ENCODE data around the gene ELK4. TPM values are rescaled to one million over a fixed set of nuclear protein-coding genes. Genes with fewer than 3 reads are reported as not detected.

ELK4 gene
- polyA plus RNA-seq, 1 of the 3 experiments (the other 2 are of a cell fraction) = 2.6 TPM

- peak; percentile 94 for DNase-seq
- no peaks in the 10 kb centered on the region for H4K20me1 ChIP-seq (ENCODE audit: insufficient read depth)
- H3K9ac ChIP-seq = peak within 1 kb of the TSS; percentile 72
- WGBS (ENCODE audit: low lambda C conversion rate) = 3% methylated on average over 21 of the region's 86 CpGs
- peak within 1 kb of the TSS in 1 of 2 experiments; percentile 56; a peak in 2 of 4 replicates for H3K27ac ChIP-seq (ENCODE audit: low read depth in 2 of 2, low read length in 1 of 2)
- no peaks in the 10 kb centered on the region for H3K9me2 ChIP-seq
- H3K36me3 ChIP-seq (replicated peaks in 1 of 2; ENCODE audit: control insufficient read depth in 1 of 2, insufficient read depth in 2 of 2, low read length in 1 of 2) = no peaks in the 10 kb centered on the region
- CTCF ChIA-PET = interaction anchor here (1.1 to 18.5 kb wide), 11 partner anchors 9 to 297 kb away, joined by 3 to 214 read pairs (median 6); partner anchors contain the start of gene ELK4
- peaks cover 34% of the 10 kb centered on the region for H3K79me2 ChIP-seq (ENCODE audit: insufficient read depth)
- peak within 1 kb of the TSS; percentile 70 to 78 for H3K4me3 ChIP-seq (ENCODE audit: low read depth in 2 of 2, low read length in 1 of 2)
- POLR2A ChIA-PET = interaction anchor here (1.0 kb wide), 1 partner anchor 69 kb away, joined by 3 read pairs; no protein-coding TSS in a partner anchor
- H3K27me3 ChIP-seq (ENCODE audit: insufficient read depth) = no peaks in the 10 kb centered on the region
- peaks cover 8 to 12% of the 10 kb centered on the region in 2 experiments; a peak in 1 of 4 replicates for H3K4me1 ChIP-seq (ENCODE audit: control insufficient read depth in 1 of 2, insufficient read depth in 2 of 2, low read depth in 1 of 2, low read length in 1 of 2)
- no peaks in the 10 kb centered on the region for H3F3A ChIP-seq (replicated peaks; ENCODE audit: insufficient read depth)
- peak within 1 kb of the TSS; percentile 87 for H2AFZ ChIP-seq (ENCODE audit: low read depth)
- H3K4me2 ChIP-seq = peak within 1 kb of the TSS; percentile 97
- H3K9me3 ChIP-seq = no peaks in the 10 kb centered on the region
- TF ChIP-seq JUND (IDR thresholded peaks at IDR 0.05) (no peak), POLR2AphosphoS5 (IDR thresholded peaks at IDR 0.05; ENCODE audit: low read depth, low read length) (no peak), MEF2A (IDR thresholded peaks at IDR 0.05; ENCODE audit: borderline replicate concordance, low read depth) (no peak), CHD2 (IDR thresholded peaks at IDR 0.05; ENCODE audit: low read length, partially characterized antibody) (no peak), MXI1 (IDR thresholded peaks at IDR 0.05; ENCODE audit: low read depth, low read length) (peak; percentile 33; the same call in 1 of the 2 replicates), FOXM1 (IDR thresholded peaks at IDR 0.05; ENCODE audit: low read depth) (no peak), USF2 (IDR thresholded peaks at IDR 0.05; ENCODE audit: borderline replicate concordance, low read depth, low read length) (no peak), EZH2phosphoT487 (IDR thresholded peaks at IDR 0.05; ENCODE audit: borderline replicate concordance, low read depth) (no peak), NFIC (IDR thresholded peaks at IDR 0.05; ENCODE audit: borderline replicate concordance) (no peak), NRF1 (IDR thresholded peaks at IDR 0.05; ENCODE audit: low read depth, low read length) (0 out of 2 replicates have a peak, but pooled peaks have one; percentile 18), TCF12 (IDR thresholded peaks at IDR 0.05) (no peak), USF1 (IDR thresholded peaks at IDR 0.05; ENCODE audit: borderline replicate concordance, low read depth) (no peak), YY1 (IDR thresholded peaks at IDR 0.05; ENCODE audit: low read depth) (no peak), RFX5 (IDR thresholded peaks at IDR 0.05; ENCODE audit: low read length) (no peak), EP300 (IDR thresholded peaks at IDR 0.05; ENCODE audit: borderline replicate concordance in 1 of 2, low read depth in 1 of 2, low read length in 1 of 2) (no peak), SIN3A (IDR thresholded peaks at IDR 0.05; ENCODE audit: borderline replicate concordance, low read depth, low read length) (peak; percentile 52; the same call in 1 of the 2 replicates)
- TF ChIP-seq, protein P1, sequence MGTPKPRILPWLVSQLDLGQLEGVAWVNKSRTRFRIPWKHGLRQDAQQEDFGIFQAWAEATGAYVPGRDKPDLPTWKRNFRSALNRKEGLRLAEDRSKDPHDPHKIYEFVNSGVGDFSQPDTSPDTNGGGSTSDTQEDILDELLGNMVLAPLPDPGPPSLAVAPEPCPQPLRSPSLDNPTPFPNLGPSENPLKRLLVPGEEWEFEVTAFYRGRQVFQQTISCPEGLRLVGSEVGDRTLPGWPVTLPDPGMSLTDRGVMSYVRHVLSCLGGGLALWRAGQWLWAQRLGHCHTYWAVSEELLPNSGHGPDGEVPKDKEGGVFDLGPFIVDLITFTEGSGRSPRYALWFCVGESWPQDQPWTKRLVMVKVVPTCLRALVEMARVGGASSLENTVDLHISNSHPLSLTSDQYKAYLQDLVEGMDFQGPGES (IDR thresholded peaks at IDR 0.05; ENCODE audit: low read depth, low read length) = no peak
- TF ChIP-seq, protein P2, sequence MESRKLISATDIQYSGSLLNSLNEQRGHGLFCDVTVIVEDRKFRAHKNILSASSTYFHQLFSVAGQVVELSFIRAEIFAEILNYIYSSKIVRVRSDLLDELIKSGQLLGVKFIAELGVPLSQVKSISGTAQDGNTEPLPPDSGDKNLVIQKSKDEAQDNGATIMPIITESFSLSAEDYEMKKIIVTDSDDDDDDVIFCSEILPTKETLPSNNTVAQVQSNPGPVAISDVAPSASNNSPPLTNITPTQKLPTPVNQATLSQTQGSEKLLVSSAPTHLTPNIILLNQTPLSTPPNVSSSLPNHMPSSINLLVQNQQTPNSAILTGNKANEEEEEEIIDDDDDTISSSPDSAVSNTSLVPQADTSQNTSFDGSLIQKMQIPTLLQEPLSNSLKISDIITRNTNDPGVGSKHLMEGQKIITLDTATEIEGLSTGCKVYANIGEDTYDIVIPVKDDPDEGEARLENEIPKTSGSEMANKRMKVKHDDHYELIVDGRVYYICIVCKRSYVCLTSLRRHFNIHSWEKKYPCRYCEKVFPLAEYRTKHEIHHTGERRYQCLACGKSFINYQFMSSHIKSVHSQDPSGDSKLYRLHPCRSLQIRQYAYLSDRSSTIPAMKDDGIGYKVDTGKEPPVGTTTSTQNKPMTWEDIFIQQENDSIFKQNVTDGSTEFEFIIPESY (IDR thresholded peaks at IDR 0.05; ENCODE audit: borderline replicate concordance, low read depth) = no peak
- TF ChIP-seq, protein P3, sequence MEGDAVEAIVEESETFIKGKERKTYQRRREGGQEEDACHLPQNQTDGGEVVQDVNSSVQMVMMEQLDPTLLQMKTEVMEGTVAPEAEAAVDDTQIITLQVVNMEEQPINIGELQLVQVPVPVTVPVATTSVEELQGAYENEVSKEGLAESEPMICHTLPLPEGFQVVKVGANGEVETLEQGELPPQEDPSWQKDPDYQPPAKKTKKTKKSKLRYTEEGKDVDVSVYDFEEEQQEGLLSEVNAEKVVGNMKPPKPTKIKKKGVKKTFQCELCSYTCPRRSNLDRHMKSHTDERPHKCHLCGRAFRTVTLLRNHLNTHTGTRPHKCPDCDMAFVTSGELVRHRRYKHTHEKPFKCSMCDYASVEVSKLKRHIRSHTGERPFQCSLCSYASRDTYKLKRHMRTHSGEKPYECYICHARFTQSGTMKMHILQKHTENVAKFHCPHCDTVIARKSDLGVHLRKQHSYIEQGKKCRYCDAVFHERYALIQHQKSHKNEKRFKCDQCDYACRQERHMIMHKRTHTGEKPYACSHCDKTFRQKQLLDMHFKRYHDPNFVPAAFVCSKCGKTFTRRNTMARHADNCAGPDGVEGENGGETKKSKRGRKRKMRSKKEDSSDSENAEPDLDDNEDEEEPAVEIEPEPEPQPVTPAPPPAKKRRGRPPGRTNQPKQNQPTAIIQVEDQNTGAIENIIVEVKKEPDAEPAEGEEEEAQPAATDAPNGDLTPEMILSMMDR (IDR thresholded peaks at IDR 0.05) = no peak
- TF ChIP-seq, protein P4, sequence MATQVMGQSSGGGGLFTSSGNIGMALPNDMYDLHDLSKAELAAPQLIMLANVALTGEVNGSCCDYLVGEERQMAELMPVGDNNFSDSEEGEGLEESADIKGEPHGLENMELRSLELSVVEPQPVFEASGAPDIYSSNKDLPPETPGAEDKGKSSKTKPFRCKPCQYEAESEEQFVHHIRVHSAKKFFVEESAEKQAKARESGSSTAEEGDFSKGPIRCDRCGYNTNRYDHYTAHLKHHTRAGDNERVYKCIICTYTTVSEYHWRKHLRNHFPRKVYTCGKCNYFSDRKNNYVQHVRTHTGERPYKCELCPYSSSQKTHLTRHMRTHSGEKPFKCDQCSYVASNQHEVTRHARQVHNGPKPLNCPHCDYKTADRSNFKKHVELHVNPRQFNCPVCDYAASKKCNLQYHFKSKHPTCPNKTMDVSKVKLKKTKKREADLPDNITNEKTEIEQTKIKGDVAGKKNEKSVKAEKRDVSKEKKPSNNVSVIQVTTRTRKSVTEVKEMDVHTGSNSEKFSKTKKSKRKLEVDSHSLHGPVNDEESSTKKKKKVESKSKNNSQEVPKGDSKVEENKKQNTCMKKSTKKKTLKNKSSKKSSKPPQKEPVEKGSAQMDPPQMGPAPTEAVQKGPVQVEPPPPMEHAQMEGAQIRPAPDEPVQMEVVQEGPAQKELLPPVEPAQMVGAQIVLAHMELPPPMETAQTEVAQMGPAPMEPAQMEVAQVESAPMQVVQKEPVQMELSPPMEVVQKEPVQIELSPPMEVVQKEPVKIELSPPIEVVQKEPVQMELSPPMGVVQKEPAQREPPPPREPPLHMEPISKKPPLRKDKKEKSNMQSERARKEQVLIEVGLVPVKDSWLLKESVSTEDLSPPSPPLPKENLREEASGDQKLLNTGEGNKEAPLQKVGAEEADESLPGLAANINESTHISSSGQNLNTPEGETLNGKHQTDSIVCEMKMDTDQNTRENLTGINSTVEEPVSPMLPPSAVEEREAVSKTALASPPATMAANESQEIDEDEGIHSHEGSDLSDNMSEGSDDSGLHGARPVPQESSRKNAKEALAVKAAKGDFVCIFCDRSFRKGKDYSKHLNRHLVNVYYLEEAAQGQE (IDR thresholded peaks at IDR 0.05; ENCODE audit: low read depth, low read length) = no peak
- TF ChIP-seq, protein P5, sequence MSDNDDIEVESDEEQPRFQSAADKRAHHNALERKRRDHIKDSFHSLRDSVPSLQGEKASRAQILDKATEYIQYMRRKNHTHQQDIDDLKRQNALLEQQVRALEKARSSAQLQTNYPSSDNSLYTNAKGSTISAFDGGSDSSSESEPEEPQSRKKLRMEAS (IDR thresholded peaks at IDR 0.05; ENCODE audit: low read depth) = peak; percentile 16; the same call in 1 of the 2 replicates
Observed at GRCh38 chr1:205680073-205680851, 48.5 kb upstream of the ELK4 start, which contains the start of gene SLC45A3. TSS of gene SLC45A3 (minus strand) at chr1:205680509. CDS start at chr1:205664656, 15,853 bp downstream.

All from SK-N-SH (cell line).